Measurements from ENCODE around the gene HUWE1.
A peak's percentile ranks its signal among the peaks of the same experiment; 100 is the strongest.

HUWE1 gene

GRCh38 chrX:53684415-53685192 is 1.9 kb downstream of the HUWE1 start:
- peak overlapping the region; percentile 29 for H3K4me3 ChIP-seq (ENCODE audit: low read length)
- no peak overlapping the region for H2BK5ac ChIP-seq (ENCODE audit: low read length)
- peak overlapping the region; percentile 55 for H3K27ac ChIP-seq (ENCODE audit: low read depth, low read length)
- H4K8ac ChIP-seq (ENCODE audit: low read depth, low read length): no peak overlapping the region
- H3K27me3 ChIP-seq (ENCODE audit: insufficient read depth, low read length, poor library complexity): no peaks in the 10 kb centered on the region
- peak overlapping the region; percentile 84 for H3K56ac ChIP-seq (ENCODE audit: low read length)
- H2BK15ac ChIP-seq (replicated peaks; ENCODE audit: low read depth): no peak overlapping the region
- no peak overlapping the region for H2BK120ac ChIP-seq (ENCODE audit: low read depth, low read length)
- peak; percentile 9 for DNase-seq
- H3K4me1 ChIP-seq (ENCODE audit: control insufficient read depth, low read depth, low read length): no peaks in the 10 kb centered on the region
- H3K4ac ChIP-seq (ENCODE audit: low read depth, low read length): no peak overlapping the region
- H3K36me3 ChIP-seq (ENCODE audit: control insufficient read depth, insufficient read depth, low read length): peaks cover 1% of the 10 kb centered on the region
- peaks cover 36% of the 10 kb centered on the region for H3K79me2 ChIP-seq (ENCODE audit: control insufficient read depth, insufficient read depth, low read length)
- no peak overlapping the region for H4K5ac ChIP-seq (ENCODE audit: low read length)
- no peaks in the 10 kb centered on the region for H3K79me1 ChIP-seq (ENCODE audit: low read length)
- peak overlapping the region; percentile 25 for H3K4me2 ChIP-seq (ENCODE audit: low read length)
- peak overlapping the region; percentile 77 for H3K9ac ChIP-seq (ENCODE audit: low read length)
- no peak overlapping the region for H2AK5ac ChIP-seq (ENCODE audit: low read length)
- WGBS (ENCODE audit: extremely low coverage, insufficient coverage, low lambda C conversion rate): no CpG with 5 or more reads among the region's 18 CpGs
- no peak overlapping the region for H3K23ac ChIP-seq (ENCODE audit: low read length)
- H3K18ac ChIP-seq (ENCODE audit: low read length): no peak overlapping the region

GRCh38 chrX:53683556-53684414 is 2.7 kb downstream of the HUWE1 start:
- Histone ChIP-seq H3K36me3 (ENCODE audit: control insufficient read depth, insufficient read depth, low read length) (peaks cover 1% of the 10 kb centered on the region), H3K4ac (ENCODE audit: low read depth, low read length) (peak overlapping the region; percentile 21), H3K18ac (ENCODE audit: low read length) (peak overlapping the region; percentile 93), H3K4me2 (ENCODE audit: low read length) (no peak overlapping the region), H3K4me3 (ENCODE audit: low read length) (peak overlapping the region; percentile 69), H3K9ac (ENCODE audit: low read length) (peak overlapping the region; percentile 94), H3K27ac (ENCODE audit: low read depth, low read length) (peak overlapping the region; percentile 91), H2BK120ac (ENCODE audit: low read depth, low read length) (no peak overlapping the region), H3K4me1 (ENCODE audit: control insufficient read depth, low read depth, low read length) (no peaks in the 10 kb centered on the region), H4K5ac (ENCODE audit: low read length) (no peak overlapping the region), H4K8ac (ENCODE audit: low read depth, low read length) (no peak overlapping the region), H3K79me2 (ENCODE audit: control insufficient read depth, insufficient read depth, low read length) (peaks cover 38% of the 10 kb centered on the region), H2BK5ac (ENCODE audit: low read length) (no peak overlapping the region), H2AK5ac (ENCODE audit: low read length) (no peak overlapping the region), H3K27me3 (ENCODE audit: insufficient read depth, low read length, poor library complexity) (no peaks in the 10 kb centered on the region), H3K23ac (ENCODE audit: low read length) (no peak overlapping the region), H3K56ac (ENCODE audit: low read length) (peak overlapping the region; percentile 96), H3K79me1 (ENCODE audit: low read length) (no peaks in the 10 kb centered on the region), H2BK15ac (replicated peaks; ENCODE audit: low read depth) (no peak overlapping the region)
- peak; percentile 99 for DNase-seq
- WGBS (ENCODE audit: extremely low coverage, insufficient coverage, low lambda C conversion rate): no CpG with 5 or more reads among the region's 80 CpGs

- WGBS (ENCODE audit: extremely low coverage, insufficient coverage, low lambda C conversion rate): no CpG with 5 or more reads among the region's 24 CpGs
- peak; percentile 82 for DNase-seq
Measured at GRCh38 chrX:53682885-53683555, 3.5 kb downstream of the HUWE1 start.

GRCh38 chrX:53681661-53682060 is 4.9 kb downstream of the HUWE1 start:
- H3K4me3 ChIP-seq (ENCODE audit: low read length): no peak overlapping the region
- H3K27me3 ChIP-seq (ENCODE audit: insufficient read depth, low read length, poor library complexity): no peaks in the 10 kb centered on the region
- no peak overlapping the region for H3K9ac ChIP-seq (ENCODE audit: low read length)
- no peak overlapping the region for H3K18ac ChIP-seq (ENCODE audit: low read length)
- no peak overlapping the region for H3K27ac ChIP-seq (ENCODE audit: low read depth, low read length)
- H3K36me3 ChIP-seq (ENCODE audit: control insufficient read depth, insufficient read depth, low read length): peaks cover 1% of the 10 kb centered on the region
- WGBS (ENCODE audit: extremely low coverage, insufficient coverage, low lambda C conversion rate): no CpG with 5 or more reads among the region's 3 CpGs
- H3K4ac ChIP-seq (ENCODE audit: low read depth, low read length): no peak overlapping the region
- DNase-seq: no peak
- H3K23ac ChIP-seq (ENCODE audit: low read length): no peak overlapping the region
- no peak overlapping the region for H4K5ac ChIP-seq (ENCODE audit: low read length)
- H2BK15ac ChIP-seq (replicated peaks; ENCODE audit: low read depth): no peak overlapping the region
- H3K4me1 ChIP-seq (ENCODE audit: control insufficient read depth, low read depth, low read length): no peaks in the 10 kb centered on the region
- H3K79me1 ChIP-seq (ENCODE audit: low read length): no peaks in the 10 kb centered on the region
- peaks cover 49% of the 10 kb centered on the region for H3K79me2 ChIP-seq (ENCODE audit: control insufficient read depth, insufficient read depth, low read length)
- no peak overlapping the region for H2AK5ac ChIP-seq (ENCODE audit: low read length)
- H2BK120ac ChIP-seq (ENCODE audit: low read depth, low read length): no peak overlapping the region
- H3K56ac ChIP-seq (ENCODE audit: low read length): peak overlapping the region; percentile 60
- no peak overlapping the region for H4K8ac ChIP-seq (ENCODE audit: low read depth, low read length)
- no peak overlapping the region for H2BK5ac ChIP-seq (ENCODE audit: low read length)
- H3K4me2 ChIP-seq (ENCODE audit: low read length): no peak overlapping the region

More at GRCh38 chrX:53682885-53683555, 3.5 kb downstream of the HUWE1 start:
- Histone ChIP-seq H3K36me3 (ENCODE audit: control insufficient read depth, insufficient read depth, low read length) (peaks cover 1% of the 10 kb centered on the region), H4K8ac (ENCODE audit: low read depth, low read length) (no peak overlapping the region), H3K4me1 (ENCODE audit: control insufficient read depth, low read depth, low read length) (no peaks in the 10 kb centered on the region), H3K18ac (ENCODE audit: low read length) (peak overlapping the region; percentile 93), H2BK5ac (ENCODE audit: low read length) (no peak overlapping the region), H3K79me1 (ENCODE audit: low read length) (no peaks in the 10 kb centered on the region), H2BK15ac (replicated peaks; ENCODE audit: low read depth) (no peak overlapping the region), H3K23ac (ENCODE audit: low read length) (no peak overlapping the region), H3K9ac (ENCODE audit: low read length) (peak overlapping the region; percentile 94), H3K4me3 (ENCODE audit: low read length) (peak overlapping the region; percentile 69), H3K79me2 (ENCODE audit: control insufficient read depth, insufficient read depth, low read length) (peaks cover 43% of the 10 kb centered on the region), H4K5ac (ENCODE audit: low read length) (no peak overlapping the region), H3K4ac (ENCODE audit: low read depth, low read length) (peak overlapping the region; percentile 21), H3K27ac (ENCODE audit: low read depth, low read length) (peak overlapping the region; percentile 91), H2BK120ac (ENCODE audit: low read depth, low read length) (no peak overlapping the region), H3K4me2 (ENCODE audit: low read length) (peak overlapping the region; percentile 59), H3K27me3 (ENCODE audit: insufficient read depth, low read length, poor library complexity) (no peaks in the 10 kb centered on the region), H3K56ac (ENCODE audit: low read length) (peak overlapping the region; percentile 96), H2AK5ac (ENCODE audit: low read length) (no peak overlapping the region)

GRCh38 chrX:53678667-53679066 is 7.9 kb downstream of the HUWE1 start:
- peak; percentile 37 for DNase-seq
- peaks cover 1% of the 10 kb centered on the region for H3K36me3 ChIP-seq (ENCODE audit: control insufficient read depth, insufficient read depth, low read length)

More at GRCh38 chrX:53678667-53679066, 7.9 kb downstream of the HUWE1 start:
- no peak overlapping the region for H4K5ac ChIP-seq (ENCODE audit: low read length)
- H3K27ac ChIP-seq (ENCODE audit: low read depth, low read length): no peak overlapping the region
- no peak overlapping the region for H2BK15ac ChIP-seq (replicated peaks; ENCODE audit: low read depth)
- H3K4me1 ChIP-seq (ENCODE audit: control insufficient read depth, low read depth, low read length): no peaks in the 10 kb centered on the region
- H3K79me2 ChIP-seq (ENCODE audit: control insufficient read depth, insufficient read depth, low read length): peaks cover 65% of the 10 kb centered on the region
- H2BK120ac ChIP-seq (ENCODE audit: low read depth, low read length): no peak overlapping the region
- H3K27me3 ChIP-seq (ENCODE audit: insufficient read depth, low read length, poor library complexity): no peaks in the 10 kb centered on the region
- no peak overlapping the region for H3K56ac ChIP-seq (ENCODE audit: low read length)
- H3K79me1 ChIP-seq (ENCODE audit: low read length): no peaks in the 10 kb centered on the region
- H2BK5ac ChIP-seq (ENCODE audit: low read length): no peak overlapping the region
- no peak overlapping the region for H4K8ac ChIP-seq (ENCODE audit: low read depth, low read length)
- H3K23ac ChIP-seq (ENCODE audit: low read length): no peak overlapping the region
- H3K18ac ChIP-seq (ENCODE audit: low read length): no peak overlapping the region
- H3K4me3 ChIP-seq (ENCODE audit: low read length): no peak overlapping the region
- H3K4ac ChIP-seq (ENCODE audit: low read depth, low read length): no peak overlapping the region
- H2AK5ac ChIP-seq (ENCODE audit: low read length): no peak overlapping the region
- H3K9ac ChIP-seq (ENCODE audit: low read length): no peak overlapping the region
- no peak overlapping the region for H3K4me2 ChIP-seq (ENCODE audit: low read length)
